GM21515 (cell line): ENCODE data around the gene CCDC126.
"Not testable (repeated sequence)": the region's sequence is repeated elsewhere in the genome, so short reads cannot be mapped to it uniquely, and the experiment has no call there.

Source experiments
- ATAC-seq: cut with Tn5 transposase; IDR thresholded peaks from one replicate; pipeline ENCODE4 v1.9.1; 2021; ENCODE audit not compliant: unreplicated experiment

Gene CCDC126

DNA sequence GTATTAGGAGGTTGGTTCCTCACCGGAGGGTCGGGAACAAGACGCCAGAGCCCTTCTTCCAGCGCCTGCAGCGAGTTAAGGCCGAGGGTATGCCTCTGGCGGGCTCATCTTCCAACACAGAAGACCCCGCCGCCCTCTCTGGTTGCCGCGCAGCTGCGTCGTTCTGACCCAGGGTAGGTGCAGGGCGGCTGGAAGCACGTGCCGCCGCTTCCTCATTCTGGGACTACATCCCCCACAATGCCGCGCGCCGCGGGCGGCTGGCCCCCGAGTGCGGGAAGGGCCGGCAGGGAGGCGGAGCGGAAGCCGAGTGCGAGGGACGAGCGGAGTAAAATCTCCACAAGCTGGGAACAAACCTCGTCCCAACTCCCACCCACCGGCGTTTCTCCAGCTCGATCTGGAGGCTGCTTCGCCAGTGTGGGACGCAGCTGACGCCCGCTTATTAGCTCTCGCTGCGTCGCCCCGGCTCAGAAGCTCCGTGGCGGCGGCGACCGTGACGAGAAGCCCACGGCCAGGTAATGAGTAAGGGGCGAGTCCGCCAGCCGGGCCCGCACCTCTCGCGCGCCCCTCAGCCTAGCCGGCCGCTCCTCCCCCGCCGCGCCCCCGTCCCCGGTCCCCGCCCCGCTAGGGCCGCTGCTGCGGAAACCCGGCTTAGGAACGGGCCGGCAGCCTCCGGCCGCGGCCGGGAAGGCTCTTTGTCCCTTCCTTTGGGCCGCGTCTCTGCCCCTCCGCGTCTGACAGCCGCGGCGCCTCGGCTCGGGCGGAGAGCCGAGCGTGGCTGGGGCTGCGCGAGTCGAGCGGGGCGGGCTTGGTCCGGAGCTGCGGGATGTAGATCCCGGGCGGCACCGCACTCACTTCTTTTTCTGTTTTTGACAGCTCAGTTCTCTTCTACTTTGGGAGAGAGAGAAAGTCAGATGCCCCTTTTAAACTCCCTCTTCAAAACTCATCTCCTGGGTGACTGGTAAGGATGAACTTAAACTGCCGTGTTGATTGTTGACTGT, at the start of gene CCDC126:
Gene CCDC126 (plus strand): TSS at position 289 of the 998 bp plus-strand sequence. CDS start 13,934 bp downstream, outside the sequence.
- peak; percentile 89 for ATAC-seq

DNA sequence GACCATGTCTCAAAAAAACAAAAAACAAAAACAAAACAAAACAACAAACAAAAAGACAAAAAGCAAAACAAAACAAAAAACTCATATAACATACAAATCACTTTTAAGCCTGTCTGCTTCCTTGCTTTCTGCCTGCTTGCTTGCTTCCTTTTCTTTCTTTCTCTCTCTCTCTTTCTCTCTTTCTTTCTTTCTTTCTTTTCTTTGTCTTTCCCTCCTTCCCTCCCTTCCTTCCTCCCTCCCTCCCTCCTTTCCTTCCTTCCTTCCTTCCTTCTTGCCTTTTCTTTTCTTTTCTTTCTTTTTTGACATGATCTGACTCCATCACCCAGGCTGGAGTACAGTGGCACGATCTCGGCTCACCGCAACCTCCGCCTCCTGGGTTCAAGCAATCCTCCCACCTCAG, 49.5 kb upstream of the CCDC126 start:
- no peak for ATAC-seq

GRCh38 chr7:23558303-23558702, 38.9 kb upstream of the CCDC126 start:
- ATAC-seq, result no peak

- peak; percentile 90 for ATAC-seq
These were observed 26.5 kb upstream of the CCDC126 start for GRCh38 chr7:23570592-23571200.

- ATAC-seq, result not testable (repeated sequence)
These were observed 15.2 kb upstream of the CCDC126 start for GRCh38 chr7:23581975-23582374.

DNA sequence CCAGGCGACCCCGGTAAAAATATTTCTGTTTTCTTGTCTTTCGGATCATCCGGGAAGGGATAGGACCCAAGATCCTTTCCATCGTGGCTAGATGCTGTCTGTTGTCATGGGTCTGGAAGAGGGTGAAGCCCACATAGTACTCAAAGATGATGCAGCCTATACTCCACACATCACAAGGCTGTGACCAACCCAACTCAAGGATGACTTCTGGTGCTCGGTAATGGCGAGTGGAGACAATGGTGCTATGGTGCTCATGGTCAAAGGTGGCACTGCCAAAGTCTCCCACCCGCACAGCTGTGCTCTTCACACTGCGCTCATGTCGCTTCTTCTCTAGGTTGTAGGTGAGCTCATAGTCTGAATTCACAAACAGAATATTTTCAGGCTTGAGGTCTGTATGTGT, 11.9 kb upstream of the CCDC126 start:
- ATAC-seq, result not testable (repeated sequence)

DNA sequence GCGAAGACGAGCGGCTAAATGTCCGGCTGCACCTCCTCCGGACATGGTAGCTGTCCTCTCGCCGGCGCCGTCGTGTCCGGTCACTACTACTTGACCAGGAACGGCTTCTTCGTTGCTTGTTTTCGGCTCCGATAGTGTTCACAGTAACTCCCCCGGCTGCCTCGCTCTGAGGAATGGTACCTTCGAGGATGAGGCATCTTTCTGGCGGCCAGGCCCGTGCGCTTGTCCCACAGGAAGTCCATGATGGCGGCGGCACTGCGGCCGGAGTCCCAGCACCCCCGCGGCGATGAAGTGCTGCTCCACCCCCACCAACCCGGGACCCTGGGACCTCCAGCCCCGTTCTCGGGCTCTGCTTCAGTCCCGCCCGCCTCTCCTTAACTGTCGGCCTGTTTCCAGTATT, 11.0 kb upstream of the CCDC126 start:
- ATAC-seq, result no peak

DNA sequence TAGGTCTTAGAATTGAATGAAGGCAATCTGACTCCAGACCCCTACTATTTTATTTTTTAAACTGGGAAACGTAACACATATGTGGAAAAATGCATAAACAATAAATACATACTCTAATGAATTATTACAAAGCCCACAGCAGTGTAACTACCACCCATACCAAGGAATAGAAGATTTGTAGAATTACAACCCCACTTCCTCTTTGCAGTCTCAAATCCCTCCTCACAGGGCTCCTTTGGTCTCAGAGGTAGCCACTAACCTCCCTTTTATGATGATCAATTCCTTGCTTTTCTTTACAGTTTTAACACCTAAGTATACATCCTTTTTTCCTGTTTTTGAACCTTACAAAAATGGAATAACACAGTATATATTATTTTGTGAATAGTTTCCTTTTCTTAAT, 6.7 kb upstream of the CCDC126 start:
- no peak for ATAC-seq

DNA sequence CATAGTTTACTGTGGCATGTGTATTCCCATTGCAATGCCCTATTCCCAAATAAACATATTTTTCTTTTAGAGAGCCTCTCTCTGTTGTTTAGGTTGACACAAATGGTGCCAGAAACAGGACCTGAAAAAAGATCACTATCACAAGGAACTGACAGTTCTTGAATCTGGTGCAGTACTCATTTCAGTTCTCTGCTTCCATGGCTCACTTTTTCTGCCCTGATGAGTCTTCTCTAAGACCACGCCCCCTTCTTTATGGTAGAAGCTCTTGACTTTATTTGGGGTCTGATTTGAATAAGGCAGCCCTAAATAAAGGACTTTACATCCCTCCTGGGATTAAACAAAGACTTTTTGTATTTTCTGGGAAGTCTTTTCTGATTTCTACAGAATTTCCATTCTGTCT, 3.5 kb upstream of the CCDC126 start:
- ATAC-seq, result no peak

DNA sequence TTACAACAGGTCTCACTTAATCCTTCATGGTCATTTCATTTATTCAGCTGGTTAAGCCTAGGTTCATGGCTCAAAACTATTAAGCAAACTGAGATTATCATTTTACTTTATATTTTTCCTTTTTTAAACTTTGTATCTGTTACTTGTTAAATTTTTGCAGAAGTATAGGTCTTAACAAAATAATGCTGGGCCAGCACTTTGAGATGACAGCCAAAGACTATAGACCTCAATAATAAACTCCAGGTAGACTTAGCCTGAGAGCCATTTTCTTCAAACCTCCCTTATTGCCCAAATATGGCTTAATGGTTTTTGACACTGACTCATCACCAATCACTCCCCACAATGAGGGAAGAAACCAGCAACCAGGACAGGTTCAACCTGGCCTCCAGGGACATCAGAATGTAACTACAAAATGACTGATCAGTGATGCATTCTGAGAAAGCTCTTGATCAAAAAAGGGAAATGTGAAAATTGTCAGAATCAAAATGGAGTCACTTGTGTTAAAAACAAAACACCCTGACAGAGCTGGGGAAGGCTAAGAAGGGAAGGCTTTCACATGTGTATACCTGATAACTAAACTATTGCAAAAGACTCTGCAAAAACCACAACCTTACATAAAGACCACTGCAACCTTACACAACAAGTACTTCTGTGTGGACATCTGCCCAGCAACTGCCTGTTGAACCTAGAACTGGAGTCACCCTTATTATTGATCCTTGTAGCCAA, 2.1 kb upstream of the CCDC126 start:
- peak; percentile 45 for ATAC-seq

DNA sequence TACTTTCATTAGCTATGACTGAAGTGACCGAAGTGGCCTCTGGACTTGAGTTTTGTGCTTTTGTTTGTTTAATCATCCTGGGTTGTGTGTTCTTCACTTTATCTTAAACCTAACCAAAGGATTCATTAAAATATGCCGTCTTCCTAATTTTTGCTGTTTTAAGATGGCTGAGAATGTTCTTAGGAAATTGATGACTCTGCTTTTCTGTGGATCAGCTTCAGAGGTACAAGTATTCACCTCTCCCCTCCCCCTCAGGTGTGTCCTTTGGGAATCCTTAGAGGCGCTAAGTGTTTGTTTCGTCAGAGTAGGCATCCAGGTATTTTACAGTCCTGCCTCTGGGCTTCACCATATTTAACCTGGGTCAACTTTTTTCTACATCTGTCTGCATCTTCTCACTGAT, 1.1 kb downstream of the CCDC126 start:
- ATAC-seq, result no peak

DNA sequence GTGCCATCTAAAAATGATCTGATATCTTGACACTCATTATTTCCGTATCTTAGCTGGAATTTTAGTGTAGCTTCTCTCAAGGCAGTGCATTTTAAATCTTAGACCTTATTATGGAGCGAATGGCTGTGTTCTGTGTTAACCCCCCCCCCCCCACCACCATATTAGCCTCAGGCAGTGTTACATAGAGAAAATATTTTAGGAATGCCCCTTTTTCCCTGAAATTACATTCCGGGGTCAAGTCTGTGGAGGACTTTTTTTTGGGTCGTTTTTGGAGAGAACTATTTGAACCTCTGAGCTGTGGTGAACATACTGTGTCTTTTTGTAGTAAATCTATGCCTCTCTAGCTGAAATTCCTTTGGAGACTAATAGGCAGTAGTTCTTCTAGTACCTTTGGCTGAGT, 3.1 kb downstream of the CCDC126 start:
- ATAC-seq, result no peak

DNA sequence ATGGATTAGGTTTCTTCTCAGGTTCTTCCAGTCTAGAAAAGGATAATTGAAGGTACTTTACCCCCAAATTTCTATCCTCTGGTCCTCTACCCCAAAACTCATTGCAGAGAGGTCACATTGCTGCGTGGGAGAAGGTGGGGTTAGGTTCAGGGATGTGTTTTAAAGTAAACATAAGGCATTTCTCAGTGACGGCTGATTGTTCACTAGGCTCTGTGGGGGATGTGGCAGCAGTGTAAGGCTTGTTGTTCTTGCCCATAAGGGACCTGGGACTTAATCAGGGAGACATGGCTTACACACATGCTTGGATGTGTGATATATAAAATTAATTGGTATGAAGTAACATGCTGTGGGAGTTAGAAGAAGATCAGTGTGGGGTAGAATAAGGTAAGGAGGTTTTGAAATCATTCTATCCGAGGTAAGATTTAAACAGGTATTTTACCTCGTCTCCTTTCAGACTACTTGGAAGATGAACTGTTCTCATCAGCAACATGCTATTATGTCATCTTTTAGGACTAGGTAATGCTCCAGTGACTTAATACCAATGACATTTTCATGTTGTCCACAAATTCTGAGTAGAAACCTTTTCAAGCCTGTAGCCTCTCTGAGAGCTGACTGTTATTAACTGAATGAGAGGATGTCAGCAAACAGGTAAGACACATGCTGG, 6.6 kb downstream of the CCDC126 start:
- ATAC-seq, result no peak

DNA sequence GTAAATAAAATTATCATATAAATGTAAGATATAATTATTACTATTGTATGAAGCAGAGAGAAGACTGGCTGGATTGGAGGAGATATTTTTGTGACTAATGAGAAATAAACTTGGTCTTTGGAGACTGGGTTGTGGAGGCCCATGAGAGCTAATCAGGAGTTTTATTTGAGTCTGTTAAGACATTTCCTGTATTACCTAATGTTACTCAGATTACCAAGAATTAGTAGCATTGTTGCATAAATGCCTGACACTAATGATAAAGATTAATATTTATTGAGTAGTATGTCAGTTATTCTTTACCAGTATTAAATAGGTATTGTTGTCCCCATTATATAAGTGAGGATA, 7.1 kb downstream of the CCDC126 start:
- ATAC-seq, result no peak

DNA sequence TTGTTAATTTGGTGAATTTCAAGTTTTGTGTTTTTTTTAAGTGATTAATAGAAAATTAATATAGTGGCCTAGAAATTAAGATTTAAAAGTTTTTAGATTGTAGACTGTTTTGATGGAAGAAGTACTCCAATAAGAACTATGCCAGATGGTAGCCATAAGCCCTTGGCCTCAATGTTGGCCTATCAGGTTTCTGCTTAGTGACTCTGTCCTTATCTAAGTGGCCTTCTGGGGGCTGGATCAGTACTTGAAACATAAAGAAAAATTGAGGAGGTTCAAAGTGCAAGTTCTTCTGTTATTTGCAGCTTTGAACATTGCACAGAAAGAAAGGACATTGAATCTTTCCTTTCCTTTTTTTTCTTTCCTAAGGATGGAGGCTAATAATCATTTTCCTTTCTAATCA, 9.9 kb downstream of the CCDC126 start:
- no peak for ATAC-seq

DNA sequence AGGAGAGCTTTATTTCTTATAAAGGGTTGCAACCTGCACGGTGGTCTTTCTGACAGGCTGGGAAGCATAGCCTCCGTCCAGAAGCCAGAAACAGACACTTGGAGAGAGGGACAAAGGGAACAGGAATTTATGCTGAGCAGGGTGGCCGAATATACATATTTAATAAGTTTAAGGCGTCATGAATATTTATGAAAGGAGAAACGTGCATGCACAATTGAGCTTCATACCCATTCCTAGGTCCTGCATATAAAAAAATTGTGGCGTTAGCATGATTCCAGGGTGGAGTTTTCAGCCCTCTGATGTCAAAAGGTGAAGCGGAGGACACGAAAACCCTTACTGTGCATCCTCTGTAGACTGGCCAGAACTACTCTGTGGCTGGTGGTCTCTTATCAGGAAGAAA, 10.7 kb downstream of the CCDC126 start:
- no peak for ATAC-seq

- no peak for ATAC-seq
These were observed 18.1 kb downstream of the CCDC126 start for GRCh38 chr7:23615331-23615730.

- ATAC-seq, result no peak
These were observed 19.4 kb downstream of the CCDC126 start for GRCh38 chr7:23616593-23616992.

GRCh38 chr7:23617482-23617881, 20.3 kb downstream of the CCDC126 start:
- ATAC-seq, result no peak

DNA sequence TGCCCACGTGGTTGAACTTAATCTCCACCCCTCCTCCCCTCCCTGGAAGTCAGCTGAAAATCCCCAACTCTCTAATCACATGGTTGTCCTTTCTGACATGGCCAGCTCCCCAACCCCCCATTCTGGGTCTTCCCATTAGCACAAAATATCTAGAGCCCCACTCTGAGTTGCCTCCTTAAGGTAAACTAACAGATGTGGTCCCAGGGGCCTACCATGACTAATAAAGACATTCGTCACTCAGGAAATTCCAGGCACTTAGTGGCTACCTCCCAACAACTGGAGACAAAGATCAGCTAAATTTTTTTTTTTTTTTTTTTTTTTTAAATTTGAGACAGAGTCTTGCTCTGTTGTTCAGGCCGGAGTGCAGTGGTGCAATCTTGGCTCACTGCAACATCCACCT, 21.1 kb downstream of the CCDC126 start:
- no peak for ATAC-seq

DNA sequence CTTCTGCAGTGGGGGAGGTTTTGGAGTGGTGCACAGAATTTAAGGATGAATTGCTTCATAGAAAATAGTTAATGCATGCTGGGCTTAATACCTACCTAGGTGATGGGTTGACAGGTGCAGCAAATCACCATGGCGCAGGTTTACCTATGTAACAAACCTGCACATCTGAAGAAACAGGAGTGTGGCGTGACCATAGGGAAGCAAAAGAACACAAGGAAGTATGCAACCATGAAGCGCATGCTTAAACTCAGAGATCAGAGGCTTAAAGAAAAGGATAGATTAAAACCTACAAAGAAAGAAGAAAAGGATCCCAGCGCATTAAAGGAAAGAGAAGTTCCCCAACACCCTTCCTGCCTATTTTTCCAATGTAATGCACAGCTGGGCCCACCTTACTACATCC, 22.0 kb downstream of the CCDC126 start:
- ATAC-seq, result no peak
